ENCODE measurements around the gene SOX18. TPM values are rescaled to one million over a fixed set of nuclear protein-coding genes. Genes with fewer than 3 reads are reported as not detected.
"Not testable (repeated sequence)": the region's sequence is repeated elsewhere in the genome, so short reads cannot be mapped to it uniquely, and the experiment has no call there.

SOX18 gene
- total and polyA plus RNA-seq, 2 donors from 2014 or later, result 36.5 to 56.7 TPM

DNA sequence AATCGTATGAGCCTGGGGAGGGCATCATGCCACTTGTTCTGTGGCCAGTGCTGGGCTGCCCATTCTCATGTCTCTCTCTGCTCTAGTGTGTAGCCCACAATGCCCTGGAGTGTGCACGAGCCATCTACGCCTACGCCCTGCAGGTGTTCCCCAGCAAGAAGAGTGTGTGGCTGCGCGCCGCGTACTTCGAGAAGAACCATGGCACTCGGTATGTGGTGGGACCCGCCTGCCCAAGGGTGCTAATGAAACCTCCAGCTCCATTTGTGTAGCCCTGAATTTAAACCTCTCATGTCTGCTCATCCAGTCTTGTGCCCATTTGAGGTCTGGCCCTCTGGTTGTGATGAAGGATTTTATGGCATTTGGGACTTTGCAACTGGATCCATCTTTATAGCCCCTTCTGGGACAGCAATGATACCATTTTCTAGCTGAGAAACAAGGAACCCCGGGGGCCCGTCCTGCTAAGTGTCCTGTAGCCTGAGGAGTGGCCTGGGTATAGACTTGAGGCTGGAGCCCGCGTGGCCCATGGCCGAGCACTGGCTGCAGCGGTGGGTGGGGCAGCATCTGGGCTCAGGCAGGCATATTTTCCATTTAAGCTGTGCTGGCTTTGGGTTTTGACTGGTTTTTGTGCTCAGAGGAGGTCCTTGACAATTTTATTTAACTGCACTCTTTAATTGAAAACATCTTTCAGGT, 26.6 kb downstream of the SOX18 start:
- FAIRE-seq, result no peak
- TF ChIP-seq CTCF (IDR thresholded peaks at IDR 0.05; ENCODE audit: borderline replicate concordance, extremely low read depth, insufficient read depth), result no peak
- no peaks in the 10 kb centered on the region for H3K27me3 ChIP-seq (ENCODE audit: control insufficient read depth, insufficient read depth, low read length)
- H3K9me3 ChIP-seq (ENCODE audit: control insufficient read depth in 2 of 3, insufficient read depth in 1 of 3, low read length in 3 of 3), result no peaks in the 10 kb centered on the region
- peaks cover 0 to 9% (median 2%) of the 10 kb centered on the region in 3 donors for H3K4me1 ChIP-seq (ENCODE audit: control insufficient read depth in 2 of 3, insufficient read depth in 2 of 3, low read depth in 1 of 3, low read length in 3 of 3)
- H3K27ac ChIP-seq (ENCODE audit: low read depth in 2 of 2, low read length in 2 of 2), result no peak overlapping the region
- H3K36me3 ChIP-seq (ENCODE audit: control insufficient read depth in 2 of 3, insufficient read depth in 3 of 3, low read length in 3 of 3), result peaks cover 8 to 76% (median 47%) of the 10 kb centered on the region in 3 donors
- intact Hi-C loops (cut with DNase I), result no loop called here
- no peak overlapping the region for H3K9ac ChIP-seq (ENCODE audit: low read length in 3 of 3)
- no peak overlapping the region for H3K4me3 ChIP-seq (ENCODE audit: low read length in 3 of 3)
- DNase-seq, result no peak

DNA sequence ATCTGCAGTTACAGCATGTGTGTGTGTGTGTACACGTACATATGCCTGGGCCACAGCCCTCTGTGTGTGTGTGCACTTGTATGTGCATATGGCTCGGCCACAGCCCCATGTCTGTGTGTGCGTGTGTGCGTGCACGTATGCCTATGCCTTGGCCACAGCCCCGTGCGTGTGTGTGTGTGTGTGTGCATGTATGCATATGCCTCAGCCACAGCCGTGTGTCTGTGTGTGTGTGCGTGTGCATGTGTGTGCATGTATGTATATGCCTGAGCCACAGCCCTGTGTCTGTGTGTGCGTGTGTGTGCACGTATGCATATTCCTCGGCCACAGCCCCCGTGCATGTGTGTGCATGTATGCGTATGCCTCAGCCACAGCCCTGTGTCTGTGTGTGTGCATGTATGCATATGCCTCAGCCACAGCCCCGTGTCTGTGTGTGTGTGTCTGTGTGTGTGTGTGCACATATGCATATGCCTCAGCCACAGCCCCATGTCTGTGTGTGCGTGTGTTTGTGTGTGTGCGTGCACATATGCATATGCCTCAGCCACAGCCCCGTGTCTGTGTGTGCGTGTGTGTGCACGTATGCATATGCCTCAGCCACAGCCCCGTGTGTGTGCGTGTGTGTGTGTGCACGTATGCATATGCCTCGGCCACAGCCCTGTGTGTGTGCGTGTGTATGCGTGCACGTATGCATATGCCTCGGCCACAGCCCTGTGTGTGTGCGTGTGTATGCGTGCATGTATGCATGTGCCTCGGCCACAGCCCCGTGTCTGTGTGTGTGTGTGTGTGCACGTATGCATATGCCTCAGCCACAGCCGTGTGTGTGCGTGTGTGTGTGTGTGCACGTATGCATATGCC, 28.1 kb downstream of the SOX18 start:
- peaks cover 7 to 65% (median 39%) of the 10 kb centered on the region in 3 donors for H3K36me3 ChIP-seq (ENCODE audit: control insufficient read depth in 2 of 3, insufficient read depth in 3 of 3, low read length in 3 of 3)
- TF ChIP-seq CTCF (IDR thresholded peaks at IDR 0.05; ENCODE audit: borderline replicate concordance, extremely low read depth, insufficient read depth), result no peak
- H3K9ac ChIP-seq (ENCODE audit: low read length in 3 of 3), result no peak overlapping the region
- H3K4me1 ChIP-seq (ENCODE audit: control insufficient read depth in 2 of 3, insufficient read depth in 2 of 3, low read depth in 1 of 3, low read length in 3 of 3), result peaks cover 0 to 9% (median 2%) of the 10 kb centered on the region in 3 donors
- intact Hi-C loops (cut with DNase I), result no loop called here
- DNase-seq (peak in 1 of 5 donors; percentile 49), FAIRE-seq (no peak)
- H3K9me3 ChIP-seq (ENCODE audit: control insufficient read depth in 2 of 3, insufficient read depth in 1 of 3, low read length in 3 of 3), result no peaks in the 10 kb centered on the region
- H3K4me3 ChIP-seq (ENCODE audit: low read length in 3 of 3), result no peak overlapping the region
- H3K27ac ChIP-seq (ENCODE audit: low read depth in 2 of 2, low read length in 2 of 2), result no peak overlapping the region
- H3K27me3 ChIP-seq (ENCODE audit: control insufficient read depth, insufficient read depth, low read length), result no peaks in the 10 kb centered on the region

GRCh38 chr20:64015635-64016034, 33.8 kb downstream of the SOX18 start:
- Histone ChIP-seq H3K27me3 (ENCODE audit: control insufficient read depth, insufficient read depth, low read length) (no peaks in the 10 kb centered on the region), H3K4me3 (ENCODE audit: low read length in 3 of 3) (no peak overlapping the region), H3K9ac (ENCODE audit: low read length in 3 of 3) (no peak overlapping the region), H3K27ac (ENCODE audit: low read depth in 2 of 2, low read length in 2 of 2) (no peak overlapping the region), H3K4me1 (ENCODE audit: control insufficient read depth in 2 of 3, insufficient read depth in 2 of 3, low read depth in 1 of 3, low read length in 3 of 3) (no peaks in the 10 kb centered on the region), H3K9me3 (ENCODE audit: control insufficient read depth in 2 of 3, insufficient read depth in 1 of 3, low read length in 3 of 3) (no peaks in the 10 kb centered on the region), H3K36me3 (ENCODE audit: control insufficient read depth in 2 of 3, insufficient read depth in 3 of 3, low read length in 3 of 3) (peaks cover 16 to 42% (median 31%) of the 10 kb centered on the region in 3 donors)
- DNase-seq (no peak), FAIRE-seq (no peak)
- intact Hi-C loops (cut with DNase I), result no loop called here
- TF ChIP-seq CTCF (IDR thresholded peaks at IDR 0.05; ENCODE audit: borderline replicate concordance, extremely low read depth, insufficient read depth), result no peak

- intact Hi-C loops (cut with DNase I); DNase-seq; H3K27ac ChIP-seq (ENCODE audit: low read depth in 2 of 2, low read length in 2 of 2); H3K9ac ChIP-seq (ENCODE audit: low read length in 3 of 3); H3K9me3 ChIP-seq (ENCODE audit: control insufficient read depth in 2 of 3, insufficient read depth in 1 of 3, low read length in 3 of 3); H3K4me1 ChIP-seq (ENCODE audit: control insufficient read depth in 2 of 3, insufficient read depth in 2 of 3, low read depth in 1 of 3, low read length in 3 of 3); FAIRE-seq; H3K27me3 ChIP-seq (ENCODE audit: control insufficient read depth, insufficient read depth, low read length); H3K4me3 ChIP-seq (ENCODE audit: low read length in 3 of 3): not testable (repeated sequence)
- H3K36me3 ChIP-seq (ENCODE audit: control insufficient read depth in 2 of 3, insufficient read depth in 3 of 3, low read length in 3 of 3), result peaks cover 16 to 40% (median 31%) of the 10 kb centered on the region in 3 donors
Measured at GRCh38 chr20:64012385-64013154, 36.9 kb downstream of the SOX18 start.

Data from kidney (tissue), 14 donors.